Ishikawa (cell line): ENCODE measurements around the gene NKAIN2.

Experiments
- CEBPB ChIP-seq: IDR thresholded peaks from 2 replicates; pipeline ENCODE4 v1.6.1; 2012
- CREB1 ChIP-seq: IDR thresholded peaks from 2 replicates; pipeline ENCODE4 v1.6.1; 2012; ENCODE audit warnings: low read depth
- EGR1 ChIP-seq: IDR thresholded peaks from 2 replicates; pipeline ENCODE4 v1.6.1; 2012
- FOXM1 ChIP-seq: IDR thresholded peaks from 2 replicates; pipeline ENCODE4 v1.6.1; 2012; ENCODE audit warnings: low read depth, borderline replicate concordance
- MAX ChIP-seq: IDR thresholded peaks from 2 replicates; pipeline ENCODE4 v1.6.1; 2012
- TCF12 ChIP-seq: IDR thresholded peaks from 2 replicates; pipeline ENCODE4 v1.6.1; 2012; ENCODE audit warnings: low read depth
- ZBTB7A ChIP-seq: IDR thresholded peaks from 2 replicates; pipeline ENCODE4 v1.6.1; 2012; ENCODE audit warnings: low read depth

GRCh38 chr6:124036384-124036783 is 232.7 kb downstream of the NKAIN2 start:
- TF ChIP-seq CEBPB (no peak), CREB1 (no peak), MAX (no peak), EGR1 (no peak), TCF12 (no peak), ZBTB7A (no peak), FOXM1 (no peak)
